ENCODE data around the gene PDE1A.
"Not testable (repeated sequence)": the region's sequence is repeated elsewhere in the genome, so short reads cannot be mapped to it uniquely, and the experiment has no call there.

Gene PDE1A

DNA sequence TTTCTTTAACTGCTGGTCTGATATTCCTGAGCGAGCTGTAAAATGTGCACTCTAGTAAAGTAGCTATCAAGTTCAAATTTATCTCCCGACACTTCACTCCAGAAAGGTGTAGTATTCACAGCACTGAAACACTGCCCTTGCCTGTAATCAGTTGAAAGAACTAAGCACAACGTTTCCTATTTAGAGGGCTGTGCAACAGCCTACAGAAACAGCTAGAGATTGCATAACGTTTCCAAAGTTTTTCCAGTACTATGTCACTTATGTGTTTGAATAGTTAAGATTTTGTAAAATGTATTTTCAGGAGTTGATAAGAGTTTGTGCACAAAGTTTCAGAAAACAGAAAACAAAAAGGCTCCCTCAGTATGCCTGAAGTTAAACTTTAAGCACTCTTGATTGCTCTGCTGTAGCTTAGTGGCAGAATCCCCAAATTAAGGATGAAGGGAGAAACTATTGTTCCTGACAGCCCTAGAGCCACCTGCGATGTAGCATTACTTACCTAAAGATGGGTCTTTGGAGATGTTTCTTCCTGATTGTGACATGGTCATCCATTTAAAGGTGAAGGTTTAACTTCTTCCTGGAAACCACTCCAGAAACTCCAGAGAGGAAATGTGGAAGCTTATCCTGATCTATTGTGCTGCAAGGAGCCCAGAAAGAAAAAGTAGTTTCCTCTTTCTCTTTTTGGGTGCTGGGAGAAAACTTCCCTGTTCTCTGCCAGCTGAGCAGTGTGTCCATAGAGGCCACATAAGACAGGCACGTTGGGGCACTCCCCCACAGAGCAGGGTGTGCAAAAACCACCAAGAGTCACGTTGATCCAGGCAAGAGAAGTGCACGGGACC is 536 bp downstream of the PDE1A start:
- FAIRE-seq = peak; percentile 53
- no peak for TF ChIP-seq POLR2A (IDR thresholded peaks at IDR 0.05; ENCODE audit: low read depth, low read length)
- DNase-seq (ENCODE audit: insufficient read length, low spot score) = no peak

DNA sequence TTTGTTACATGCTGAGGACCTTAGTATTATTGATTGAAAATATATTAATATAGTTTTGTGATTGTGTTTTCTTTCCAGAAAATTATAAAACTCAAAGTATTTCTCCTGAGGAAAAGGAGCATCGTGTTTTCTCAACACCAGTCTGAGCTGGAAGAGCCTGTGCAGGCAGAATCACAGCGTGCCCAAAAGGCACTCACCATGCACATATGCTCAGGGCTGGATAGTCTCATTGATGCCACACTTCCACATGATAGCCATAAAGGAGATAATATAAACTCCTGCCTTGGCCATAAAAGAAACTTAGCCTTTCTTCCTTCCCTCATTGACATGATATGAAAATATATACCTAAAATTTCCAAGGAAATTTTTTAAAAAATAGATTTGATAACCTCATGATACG is 4.0 kb downstream of the PDE1A start:
- DNase-seq (ENCODE audit: insufficient read length, low spot score) = no peak
- no peak for FAIRE-seq
- no peak for TF ChIP-seq POLR2A (IDR thresholded peaks at IDR 0.05; ENCODE audit: low read depth, low read length)

DNA sequence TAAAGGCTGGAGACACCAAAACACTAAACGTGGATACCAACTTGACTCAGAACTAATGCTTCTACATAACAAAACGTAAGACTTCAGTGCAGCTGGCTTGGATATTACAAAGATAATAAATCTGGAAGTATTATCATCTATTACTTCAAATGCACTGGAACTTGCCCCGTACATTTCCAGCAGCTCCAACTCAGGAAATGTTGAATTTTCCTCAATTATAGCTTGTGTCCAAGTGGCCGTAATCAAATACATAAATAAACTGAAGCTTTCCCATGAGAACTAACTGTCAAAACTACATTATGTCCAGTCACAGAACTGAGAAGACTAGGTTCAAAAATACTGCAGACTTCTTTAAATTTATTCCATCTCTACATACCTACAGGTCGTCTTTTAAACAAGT is 6.2 kb downstream of the PDE1A start:
- no peak for TF ChIP-seq POLR2A (IDR thresholded peaks at IDR 0.05; ENCODE audit: low read depth, low read length)
- FAIRE-seq (no peak), DNase-seq (ENCODE audit: insufficient read length, low spot score) (no peak)

DNA sequence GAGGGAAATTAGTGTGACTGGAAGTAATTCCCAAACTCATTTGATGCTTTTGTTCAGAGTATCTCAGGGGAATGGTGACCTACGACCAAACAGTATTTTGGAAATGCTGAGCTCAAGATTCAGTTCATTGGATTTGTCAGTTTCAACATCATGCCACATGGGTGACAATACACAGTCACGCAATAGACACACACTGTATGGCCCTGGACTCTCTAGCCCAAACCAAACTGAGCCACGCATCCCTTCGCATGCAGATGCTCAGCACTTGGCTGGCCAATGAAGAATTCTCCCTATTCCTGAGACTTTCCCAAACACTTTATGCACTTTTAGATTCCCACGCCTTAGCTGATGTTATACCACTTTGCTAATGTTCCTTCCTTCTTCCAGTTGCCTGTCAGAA is 10.0 kb downstream of the PDE1A start:
- TF ChIP-seq POLR2A (IDR thresholded peaks at IDR 0.05; ENCODE audit: low read depth, low read length) = no peak
- FAIRE-seq = peak; percentile 50
- no peak for DNase-seq (ENCODE audit: insufficient read length, low spot score)

DNA sequence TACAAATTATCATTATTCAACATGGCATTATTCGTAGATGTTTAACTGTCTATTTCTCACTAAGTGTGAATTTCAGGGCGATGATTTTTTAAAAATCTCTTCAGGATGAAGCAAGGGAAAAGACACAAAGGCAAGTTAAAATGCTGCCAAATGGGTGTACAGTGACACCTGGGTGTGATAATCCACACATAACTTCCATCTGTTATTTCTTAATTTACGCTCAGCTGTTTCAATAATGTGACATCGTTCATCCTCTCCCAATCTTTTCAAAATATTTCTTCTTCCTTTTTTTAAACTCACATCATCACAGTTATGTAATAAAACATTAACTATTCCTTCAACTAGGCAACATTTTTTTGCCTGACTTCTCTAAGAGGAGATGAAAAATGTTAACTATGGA is 10.6 kb downstream of the PDE1A start:
- FAIRE-seq = no peak
- no peak for DNase-seq (ENCODE audit: insufficient read length, low spot score)
- no peak for TF ChIP-seq POLR2A (IDR thresholded peaks at IDR 0.05; ENCODE audit: low read depth, low read length)

GRCh38 chr2:182415771-182416170 is 11.1 kb downstream of the PDE1A start:
- no peak for TF ChIP-seq POLR2A (IDR thresholded peaks at IDR 0.05; ENCODE audit: low read depth, low read length)
- FAIRE-seq (no peak), DNase-seq (ENCODE audit: insufficient read length, low spot score) (no peak)

DNA sequence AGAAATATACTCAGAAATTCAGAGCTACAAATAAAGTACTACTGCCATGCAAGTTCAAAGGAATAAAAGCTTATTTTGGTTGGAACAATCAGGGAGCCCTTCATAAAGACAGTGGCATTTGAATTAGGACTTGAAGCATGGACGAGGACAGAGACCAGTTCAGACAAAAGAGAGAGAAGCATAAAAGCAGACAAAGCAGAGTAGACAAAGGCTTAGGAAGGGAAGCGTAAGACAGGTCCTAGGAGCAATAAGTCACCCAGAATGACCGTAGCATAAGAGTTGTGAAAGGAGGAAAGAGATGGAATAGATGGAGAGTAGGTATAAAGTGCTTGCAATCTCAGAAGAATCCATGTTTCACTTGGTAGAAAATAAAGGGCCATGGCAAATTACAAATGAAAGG is 14.0 kb downstream of the PDE1A start:
- no peak for DNase-seq (ENCODE audit: insufficient read length, low spot score)
- TF ChIP-seq POLR2A (IDR thresholded peaks at IDR 0.05; ENCODE audit: low read depth, low read length) = no peak
- FAIRE-seq = no peak

- TF ChIP-seq POLR2A (IDR thresholded peaks at IDR 0.05; ENCODE audit: low read depth, low read length) = no peak
- FAIRE-seq = no peak
- DNase-seq (ENCODE audit: insufficient read length, low spot score) = no peak
These were observed 16.7 kb downstream of the PDE1A start for GRCh38 chr2:182410120-182410519.

DNA sequence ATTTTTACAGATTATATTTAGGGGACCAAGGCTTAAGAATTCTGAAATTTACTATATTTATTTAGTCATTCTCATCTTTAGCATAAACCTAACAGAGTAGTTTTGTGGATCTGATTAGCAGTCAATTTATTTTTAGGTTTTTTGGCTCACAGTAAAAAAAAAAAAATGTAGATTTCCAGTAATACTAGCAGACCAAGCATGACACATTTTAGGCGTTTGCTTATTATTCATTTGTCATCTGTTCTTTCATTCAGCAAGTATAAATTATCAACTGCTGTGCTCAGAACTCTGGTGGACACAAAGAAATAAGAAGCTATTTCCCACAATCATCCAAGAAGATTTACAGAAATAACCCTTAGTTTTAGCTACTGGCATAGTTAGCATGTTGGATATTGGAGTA is 20.6 kb downstream of the PDE1A start:
- peak; percentile 43 for FAIRE-seq
- TF ChIP-seq POLR2A (IDR thresholded peaks at IDR 0.05; ENCODE audit: low read depth, low read length) = no peak
- DNase-seq (ENCODE audit: insufficient read length, low spot score) = no peak

DNA sequence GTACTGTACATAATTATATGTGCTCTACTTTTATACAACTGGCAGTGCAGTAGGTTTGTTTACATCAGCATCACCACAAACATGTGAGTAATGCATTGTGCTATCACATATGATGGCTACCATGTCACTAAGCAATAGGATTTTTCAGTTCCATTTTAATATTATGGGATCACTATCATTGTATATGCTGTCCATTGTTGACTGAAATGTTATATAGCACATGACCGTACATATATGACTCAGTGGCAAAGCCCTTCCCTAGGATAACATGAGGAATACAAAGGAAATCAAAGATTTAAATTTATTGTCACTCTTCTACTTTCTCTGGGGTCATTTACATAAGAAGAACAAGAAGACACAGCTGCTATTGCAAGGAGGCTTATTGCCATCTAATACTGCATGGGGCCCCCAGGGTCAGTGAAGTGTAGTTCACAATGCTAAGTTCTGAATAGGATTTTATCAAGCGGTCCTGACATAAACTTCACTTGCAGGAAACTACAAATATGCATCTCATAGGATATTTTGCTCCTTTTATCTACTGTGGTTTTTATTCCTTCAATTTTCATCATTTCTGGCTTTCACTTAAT is 21.8 kb downstream of the PDE1A start:
- TF ChIP-seq POLR2A (IDR thresholded peaks at IDR 0.05; ENCODE audit: low read depth, low read length) = no peak
- no peak for FAIRE-seq
- DNase-seq (ENCODE audit: insufficient read length, low spot score) = no peak

GRCh38 chr2:182404092-182404491 is 22.7 kb downstream of the PDE1A start:
- peak; percentile 43 for FAIRE-seq
- no peak for TF ChIP-seq POLR2A (IDR thresholded peaks at IDR 0.05; ENCODE audit: low read depth, low read length)
- peak; percentile 6 for DNase-seq (ENCODE audit: insufficient read length, low spot score)

DNA sequence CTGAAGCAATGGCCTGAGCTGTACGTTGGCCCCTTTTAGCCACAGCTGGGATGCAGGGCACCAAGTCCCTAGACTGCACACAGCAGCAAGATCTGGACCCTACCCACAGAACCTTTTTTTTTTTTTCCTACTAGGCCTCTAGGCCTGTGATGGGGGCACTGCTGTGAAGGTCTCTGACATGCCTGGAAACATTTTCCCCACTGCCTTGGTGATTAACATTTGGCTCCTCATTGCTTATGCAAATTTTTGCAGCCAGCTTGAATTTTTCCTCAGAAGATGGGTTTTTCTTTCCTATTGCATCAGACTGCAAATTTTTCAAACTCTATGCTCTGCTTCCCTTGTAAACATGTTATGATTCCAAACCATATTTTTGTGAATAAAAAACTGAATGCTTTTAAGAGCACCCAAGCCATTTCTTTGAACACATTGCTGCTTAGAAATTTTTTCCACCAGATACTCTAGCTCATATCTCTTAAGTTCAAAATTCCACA is 33.5 kb downstream of the PDE1A start:
- TF ChIP-seq POLR2A (IDR thresholded peaks at IDR 0.05; ENCODE audit: low read depth, low read length) = no peak
- DNase-seq (ENCODE audit: insufficient read length, low spot score) = no peak
- no peak for FAIRE-seq

- DNase-seq (ENCODE audit: insufficient read length, low spot score) (no peak), FAIRE-seq (no peak)
- no peak for TF ChIP-seq POLR2A (IDR thresholded peaks at IDR 0.05; ENCODE audit: low read depth, low read length)
These were observed 35.4 kb downstream of the PDE1A start for GRCh38 chr2:182391443-182391842.

DNA sequence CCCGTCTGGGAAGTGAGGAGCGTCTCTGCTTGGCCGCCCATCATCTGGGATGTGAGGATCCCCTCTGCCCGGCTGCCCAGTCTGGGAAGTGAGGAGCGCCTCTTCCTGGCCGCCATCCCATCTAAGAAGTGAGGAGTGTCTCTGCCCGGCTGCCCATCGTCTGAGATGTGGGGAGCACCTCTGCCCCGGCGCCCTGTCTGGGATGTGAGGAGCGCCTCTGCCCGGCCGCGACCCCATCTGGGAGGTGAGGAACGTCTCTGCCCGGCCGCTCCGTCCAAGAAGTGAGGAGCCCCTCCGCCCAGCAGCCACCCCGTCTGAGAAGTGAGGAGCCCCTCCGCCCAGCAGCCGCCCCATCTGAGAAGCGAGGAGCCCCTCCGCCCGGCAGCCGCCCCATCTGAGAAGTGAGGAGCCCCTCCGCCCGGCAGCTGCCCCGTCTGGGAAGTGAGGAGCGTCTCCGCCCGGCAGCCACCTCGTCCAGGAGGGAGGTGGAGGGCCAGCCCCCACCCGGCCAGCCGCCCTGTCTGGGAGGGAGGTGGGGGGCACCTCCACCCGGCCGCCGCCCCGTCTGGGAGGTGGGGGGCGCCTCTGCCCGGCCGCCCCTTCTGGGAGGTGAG is 40.5 kb downstream of the PDE1A start:
- DNase-seq (ENCODE audit: insufficient read length, low spot score); FAIRE-seq: not testable (repeated sequence)

DNA sequence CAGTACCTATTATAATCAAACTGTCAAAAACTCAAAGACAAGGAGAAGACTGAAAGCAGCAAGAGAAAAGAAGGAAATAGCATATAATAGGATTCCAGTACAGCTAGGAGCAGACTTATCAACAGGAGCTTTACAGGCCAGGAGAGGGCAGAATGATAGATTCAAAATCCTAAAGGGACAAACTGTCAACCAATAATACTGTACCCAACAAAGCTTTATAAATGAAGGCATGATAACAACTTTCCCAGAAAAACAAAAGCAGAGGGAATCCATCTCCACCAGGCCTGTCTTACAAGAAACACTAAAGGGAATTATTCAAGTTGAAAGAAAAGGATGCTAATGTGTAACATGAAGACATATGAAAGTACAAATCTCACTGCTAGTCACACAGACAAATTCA is 42.0 kb downstream of the PDE1A start:
- FAIRE-seq (no peak), DNase-seq (ENCODE audit: insufficient read length, low spot score) (no peak)
- TF ChIP-seq POLR2A (IDR thresholded peaks at IDR 0.05; ENCODE audit: low read depth, low read length) = no peak
